GM23338 (cell line): ENCODE measurements around the gene L3MBTL1. TPM values are rescaled to one million over a fixed set of nuclear protein-coding genes. Genes with fewer than 3 reads are reported as not detected.

Experiments used
- ATAC-seq: fragments of 200-7000 bp; cut with Tn5 transposase; 3 replicates; pipeline ENCODE4 v1.9.1; 2020
- DNase-seq: peaks from one replicate; pipeline ENCODE4 v3.0.0-alpha.2; 2015; ENCODE audit warnings: low spot score
- H2AFZ ChIP-seq: fragments of 200-600 bp; sonication (generic); 2 replicates; pipeline ENCODE4 v1.8.0; 2016; ENCODE audit warnings: antibody characterized with exemption, mild to moderate bottlenecking, moderate library complexity
- H3F3A ChIP-seq: fragments of 200-600 bp; sonication (generic); replicated peaks from 2 replicates; pipeline ENCODE4 v1.8.0; 2017; ENCODE audit warnings: antibody characterized with exemption, mixed run types, low read depth
- H3K27ac ChIP-seq: fragments of 200-600 bp; sonication (generic); 2 replicates; pipeline ENCODE4 v1.6.1; 2016; ENCODE audit warnings: low read depth
- H3K27me3 ChIP-seq: fragments of 200-600 bp; sonication (generic); 2 replicates; pipeline ENCODE4 v1.8.0; 2016; ENCODE audit warnings: mild to moderate bottlenecking, mixed run types, moderate library complexity; ENCODE audit not compliant: insufficient read depth
- H3K36me3 ChIP-seq: fragments of 200-600 bp; sonication (generic); 2 replicates; pipeline ENCODE4 v1.8.0; 2016; ENCODE audit warnings: mild to moderate bottlenecking; ENCODE audit not compliant: insufficient read depth
- H3K4me1 ChIP-seq: fragments of 200-600 bp; sonication (generic); 2 replicates; pipeline ENCODE4 v1.8.0; 2016; ENCODE audit warnings: mild to moderate bottlenecking, moderate library complexity; ENCODE audit not compliant: insufficient read depth
- H3K4me2 ChIP-seq: fragments of 200-600 bp; sonication (generic); 2 replicates; pipeline ENCODE4 v1.7.1; 2017; ENCODE audit warnings: mixed run types
- H3K4me3 ChIP-seq: fragments of 200-600 bp; sonication (generic); 2 replicates; pipeline ENCODE4 v1.6.1; 2016; ENCODE audit warnings: mixed run types
- H3K79me2 ChIP-seq: fragments of 200-600 bp; sonication (generic); replicated peaks from 2 replicates; pipeline ENCODE4 v1.8.0; 2017; ENCODE audit warnings: mild to moderate bottlenecking; ENCODE audit not compliant: insufficient read depth
- H3K9me2 ChIP-seq: fragments of 200-600 bp; sonication (generic); 2 replicates; pipeline ENCODE4 v1.8.0; 2017; ENCODE audit not compliant: insufficient read depth
- H4K20me1 ChIP-seq: fragments of 200-600 bp; sonication (generic); replicated peaks from 2 replicates; pipeline ENCODE4 v1.8.0; 2017; ENCODE audit warnings: mild to moderate bottlenecking; ENCODE audit not compliant: insufficient read depth
- H3K27ac Mint-ChIP-seq: 2 replicates; pipeline ENCODE4 v1.8.0; 2020; ENCODE audit warnings: inconsistent platforms, mild to moderate bottlenecking, moderate library complexity, mixed read lengths
- H3K27me3 Mint-ChIP-seq: 3 replicates; pipeline ENCODE4 v1.8.0; 2022; ENCODE audit warnings: low read depth, mild to moderate bottlenecking, moderate library complexity, mixed read lengths, inconsistent platforms; ENCODE audit not compliant: insufficient read depth, poor library complexity
- H3K36me3 Mint-ChIP-seq: 3 replicates; pipeline ENCODE4 v1.8.0; 2021; ENCODE audit warnings: low read depth, mild to moderate bottlenecking, inconsistent platforms, moderate library complexity, mixed read lengths
- H3K4me1 Mint-ChIP-seq: 3 replicates; pipeline ENCODE4 v1.8.0; 2020; ENCODE audit warnings: mild to moderate bottlenecking, inconsistent platforms, mixed read lengths
- H3K4me3 Mint-ChIP-seq: 3 replicates; pipeline ENCODE4 v1.8.0; 2021; ENCODE audit warnings: moderate library complexity, mild to moderate bottlenecking, inconsistent platforms, mixed read lengths
- H3K9me3 Mint-ChIP-seq: 3 replicates; pipeline ENCODE4 v1.8.0; 2020; ENCODE audit warnings: moderate library complexity, mild to moderate bottlenecking, inconsistent platforms, mixed read lengths
- CREB1 ChIP-seq: fragments of 250-450 bp; sonication (Bioruptor Pico); IDR thresholded peaks from 2 replicates; pipeline ENCODE4 v1.5.0; 2020; ENCODE audit warnings: low read depth, mild to moderate bottlenecking, moderate library complexity
- EZH2 ChIP-seq: fragments of 200-600 bp; sonication (generic); IDR thresholded peaks from one replicate; pipeline ENCODE4 v1.8.0; 2017; ENCODE audit warnings: antibody characterized with exemption, mild to moderate bottlenecking, low read depth; ENCODE audit not compliant: unreplicated experiment
- EZH2phosphoT487 ChIP-seq: fragments of 200-600 bp; sonication (generic); IDR thresholded peaks from one replicate; pipeline ENCODE4 v1.8.1; 2018; ENCODE audit warnings: antibody characterized with exemption; ENCODE audit not compliant: unreplicated experiment
- NANOG ChIP-seq: IDR thresholded peaks from 2 replicates; pipeline ENCODE4 v1.6.1; 2016; ENCODE audit warnings: antibody characterized with exemption, borderline replicate concordance
- POLR2AphosphoS5 ChIP-seq: IDR thresholded peaks from 2 replicates; pipeline ENCODE4 v1.6.1; 2016; ENCODE audit warnings: antibody characterized with exemption, low read depth
- STAT1 ChIP-seq: IDR thresholded peaks from one replicate; pipeline ENCODE4 v1.6.1; 2016; ENCODE audit warnings: antibody characterized with exemption; ENCODE audit not compliant: unreplicated experiment
- ZNF114 ChIP-seq: fragments of 250-450 bp; sonication (Bioruptor Pico); IDR thresholded peaks from 2 replicates; pipeline ENCODE4 v1.5.0; 2020; ENCODE audit warnings: mild to moderate bottlenecking, moderate library complexity
- ZNF331 ChIP-seq: fragments of 250-450 bp; sonication (Bioruptor Pico); IDR thresholded peaks from 2 replicates; pipeline ENCODE4 v1.5.0; 2020; ENCODE audit warnings: low read depth, mild to moderate bottlenecking, moderate library complexity
- polyA plus RNA-seq: library from polyadenylated mRNA; unstranded; fragments of >200 nt; fragmentation: Nextera tagmentation; extraction: Ambion mirVana; gene quantifications from 2 replicates; pipeline ENCODE4 v1.2.1, GENCODE V29; 2016
- total RNA-seq: library from RNA; depleted of rRNA; stranded (reverse); fragments of >200 nt; shearing (Covaris generic); gene quantifications from 2 replicates; pipeline ENCODE4 v1.2.3, GENCODE V29; 2014
- TF ChIP-seq, protein P1 (sequence below): fragments of 250-450 bp; sonication (Bioruptor Pico); IDR thresholded peaks from 2 replicates; pipeline ENCODE4 v1.5.0; 2020; ENCODE audit warnings: mild to moderate bottlenecking, moderate library complexity
- TF ChIP-seq, protein P2 (sequence below): IDR thresholded peaks from one replicate; pipeline ENCODE4 v1.6.1; 2018; ENCODE audit warnings: antibody characterized with exemption; ENCODE audit not compliant: unreplicated experiment
- TF ChIP-seq, protein P3 (sequence below): IDR thresholded peaks from 2 replicates; pipeline ENCODE4 v1.6.1; 2016; ENCODE audit warnings: antibody characterized with exemption
- TF ChIP-seq, protein P4 (sequence below), 2 experiments: fragments of 200-600 bp in 1 of 2; sonication (generic) in 1 of 2; conservative IDR thresholded peaks; 2 replicates each; pipeline versions ENCODE4 v1.5.1 to v1.6.1; 2016 to 2017; ENCODE audit warnings: antibody characterized with exemption in 2 of 2, low read depth in 2 of 2, mild to moderate bottlenecking in 2 of 2, moderate library complexity in 1 of 2

L3MBTL1 gene
- total and polyA plus RNA-seq, 2 experiments from 2014 or later: 6.5 to 33.6 TPM

DNA sequence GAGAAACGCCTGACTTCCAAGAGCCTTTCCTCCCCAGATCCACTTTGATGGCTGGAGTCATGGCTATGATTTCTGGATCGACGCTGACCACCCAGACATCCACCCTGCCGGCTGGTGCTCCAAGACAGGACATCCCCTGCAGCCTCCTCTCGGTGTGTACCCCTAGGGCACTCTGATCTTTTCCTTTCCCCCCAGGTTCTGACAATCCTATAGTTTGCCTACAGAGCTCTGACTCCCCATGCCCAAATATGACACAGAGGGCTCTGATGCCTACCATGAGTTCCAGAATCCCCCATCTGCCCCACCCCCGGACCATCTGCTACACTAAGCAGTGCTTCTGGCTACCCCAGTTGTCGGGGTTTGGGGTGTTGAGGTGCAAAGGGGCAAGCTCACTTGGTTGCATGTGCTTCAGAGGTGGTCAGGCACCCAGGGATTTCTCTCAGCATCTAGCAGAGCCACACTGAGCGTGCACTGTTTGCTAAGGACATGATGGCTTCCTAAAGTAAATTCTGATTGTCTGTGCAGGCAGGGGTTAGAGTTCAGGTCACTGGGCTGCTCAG lies 27.4 kb downstream of the L3MBTL1 start:
- no peak overlapping the region for H3K4me2 ChIP-seq
- no peaks in the 10 kb centered on the region for H3K27me3 ChIP-seq
- peaks cover 10% of the 10 kb centered on the region for H3K27me3 Mint-ChIP-seq
- H3K27ac ChIP-seq: no peak overlapping the region
- no peaks in the 10 kb centered on the region for H3K4me1 Mint-ChIP-seq
- H3K27ac Mint-ChIP-seq: no peak overlapping the region
- no peaks in the 10 kb centered on the region for H3K36me3 ChIP-seq
- no peaks in the 10 kb centered on the region; the same call in 1 of the 3 replicates for H3K9me3 Mint-ChIP-seq
- no peak overlapping the region for H3K4me3 Mint-ChIP-seq
- no peak overlapping the region for H2AFZ ChIP-seq
- H3K9me2 ChIP-seq: no peaks in the 10 kb centered on the region
- DNase-seq (no peak), ATAC-seq (no peak)
- peaks cover 12% of the 10 kb centered on the region; the same call in 1 of the 3 replicates for H3K36me3 Mint-ChIP-seq
- no peaks in the 10 kb centered on the region for H3K4me1 ChIP-seq
- no peaks in the 10 kb centered on the region for H3F3A ChIP-seq
- H3K79me2 ChIP-seq: no peaks in the 10 kb centered on the region
- TF ChIP-seq, protein P1, sequence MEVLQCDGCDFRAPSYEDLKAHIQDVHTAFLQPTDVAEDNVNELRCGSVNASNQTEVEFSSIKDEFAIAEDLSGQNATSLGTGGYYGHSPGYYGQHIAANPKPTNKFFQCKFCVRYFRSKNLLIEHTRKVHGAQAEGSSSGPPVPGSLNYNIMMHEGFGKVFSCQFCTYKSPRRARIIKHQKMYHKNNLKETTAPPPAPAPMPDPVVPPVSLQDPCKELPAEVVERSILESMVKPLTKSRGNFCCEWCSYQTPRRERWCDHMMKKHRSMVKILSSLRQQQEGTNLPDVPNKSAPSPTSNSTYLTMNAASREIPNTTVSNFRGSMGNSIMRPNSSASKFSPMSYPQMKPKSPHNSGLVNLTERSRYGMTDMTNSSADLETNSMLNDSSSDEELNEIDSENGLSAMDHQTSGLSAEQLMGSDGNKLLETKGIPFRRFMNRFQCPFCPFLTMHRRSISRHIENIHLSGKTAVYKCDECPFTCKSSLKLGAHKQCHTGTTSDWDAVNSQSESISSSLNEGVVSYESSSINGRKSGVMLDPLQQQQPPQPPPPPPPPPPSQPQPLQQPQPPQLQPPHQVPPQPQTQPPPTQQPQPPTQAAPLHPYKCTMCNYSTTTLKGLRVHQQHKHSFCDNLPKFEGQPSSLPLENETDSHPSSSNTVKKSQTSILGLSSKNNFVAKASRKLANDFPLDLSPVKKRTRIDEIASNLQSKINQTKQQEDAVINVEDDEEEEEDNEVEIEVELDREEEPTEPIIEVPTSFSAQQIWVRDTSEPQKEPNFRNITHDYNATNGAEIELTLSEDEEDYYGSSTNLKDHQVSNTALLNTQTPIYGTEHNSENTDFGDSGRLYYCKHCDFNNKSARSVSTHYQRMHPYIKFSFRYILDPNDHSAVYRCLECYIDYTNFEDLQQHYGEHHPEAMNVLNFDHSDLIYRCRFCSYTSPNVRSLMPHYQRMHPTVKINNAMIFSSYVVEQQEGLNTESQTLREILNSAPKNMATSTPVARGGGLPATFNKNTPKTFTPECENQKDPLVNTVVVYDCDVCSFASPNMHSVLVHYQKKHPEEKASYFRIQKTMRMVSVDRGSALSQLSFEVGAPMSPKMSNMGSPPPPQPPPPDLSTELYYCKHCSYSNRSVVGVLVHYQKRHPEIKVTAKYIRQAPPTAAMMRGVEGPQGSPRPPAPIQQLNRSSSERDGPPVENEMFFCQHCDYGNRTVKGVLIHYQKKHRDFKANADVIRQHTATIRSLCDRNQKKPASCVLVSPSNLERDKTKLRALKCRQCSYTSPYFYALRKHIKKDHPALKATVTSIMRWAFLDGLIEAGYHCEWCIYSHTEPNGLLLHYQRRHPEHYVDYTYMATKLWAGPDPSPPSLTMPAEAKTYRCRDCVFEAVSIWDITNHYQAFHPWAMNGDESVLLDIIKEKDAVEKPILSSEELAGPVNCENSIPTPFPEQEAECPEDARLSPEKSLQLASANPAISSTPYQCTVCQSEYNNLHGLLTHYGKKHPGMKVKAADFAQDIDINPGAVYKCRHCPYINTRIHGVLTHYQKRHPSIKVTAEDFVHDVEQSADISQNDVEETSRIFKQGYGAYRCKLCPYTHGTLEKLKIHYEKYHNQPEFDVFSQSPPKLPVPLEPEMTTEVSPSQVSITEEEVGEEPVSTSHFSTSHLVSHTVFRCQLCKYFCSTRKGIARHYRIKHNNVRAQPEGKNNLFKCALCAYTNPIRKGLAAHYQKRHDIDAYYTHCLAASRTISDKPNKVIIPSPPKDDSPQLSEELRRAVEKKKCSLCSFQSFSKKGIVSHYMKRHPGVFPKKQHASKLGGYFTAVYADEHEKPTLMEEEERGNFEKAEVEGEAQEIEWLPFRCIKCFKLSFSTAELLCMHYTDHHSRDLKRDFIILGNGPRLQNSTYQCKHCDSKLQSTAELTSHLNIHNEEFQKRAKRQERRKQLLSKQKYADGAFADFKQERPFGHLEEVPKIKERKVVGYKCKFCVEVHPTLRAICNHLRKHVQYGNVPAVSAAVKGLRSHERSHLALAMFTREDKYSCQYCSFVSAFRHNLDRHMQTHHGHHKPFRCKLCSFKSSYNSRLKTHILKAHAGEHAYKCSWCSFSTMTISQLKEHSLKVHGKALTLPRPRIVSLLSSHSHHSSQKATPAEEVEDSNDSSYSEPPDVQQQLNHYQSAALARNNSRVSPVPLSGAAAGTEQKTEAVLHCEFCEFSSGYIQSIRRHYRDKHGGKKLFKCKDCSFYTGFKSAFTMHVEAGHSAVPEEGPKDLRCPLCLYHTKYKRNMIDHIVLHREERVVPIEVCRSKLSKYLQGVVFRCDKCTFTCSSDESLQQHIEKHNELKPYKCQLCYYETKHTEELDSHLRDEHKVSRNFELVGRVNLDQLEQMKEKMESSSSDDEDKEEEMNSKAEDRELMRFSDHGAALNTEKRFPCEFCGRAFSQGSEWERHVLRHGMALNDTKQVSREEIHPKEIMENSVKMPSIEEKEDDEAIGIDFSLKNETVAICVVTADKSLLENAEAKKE (CRISPR knock-in tag): no peak
- TF ChIP-seq EZH2phosphoT487: no peak
- no peak for TF ChIP-seq EZH2
- TF ChIP-seq, protein P2, sequence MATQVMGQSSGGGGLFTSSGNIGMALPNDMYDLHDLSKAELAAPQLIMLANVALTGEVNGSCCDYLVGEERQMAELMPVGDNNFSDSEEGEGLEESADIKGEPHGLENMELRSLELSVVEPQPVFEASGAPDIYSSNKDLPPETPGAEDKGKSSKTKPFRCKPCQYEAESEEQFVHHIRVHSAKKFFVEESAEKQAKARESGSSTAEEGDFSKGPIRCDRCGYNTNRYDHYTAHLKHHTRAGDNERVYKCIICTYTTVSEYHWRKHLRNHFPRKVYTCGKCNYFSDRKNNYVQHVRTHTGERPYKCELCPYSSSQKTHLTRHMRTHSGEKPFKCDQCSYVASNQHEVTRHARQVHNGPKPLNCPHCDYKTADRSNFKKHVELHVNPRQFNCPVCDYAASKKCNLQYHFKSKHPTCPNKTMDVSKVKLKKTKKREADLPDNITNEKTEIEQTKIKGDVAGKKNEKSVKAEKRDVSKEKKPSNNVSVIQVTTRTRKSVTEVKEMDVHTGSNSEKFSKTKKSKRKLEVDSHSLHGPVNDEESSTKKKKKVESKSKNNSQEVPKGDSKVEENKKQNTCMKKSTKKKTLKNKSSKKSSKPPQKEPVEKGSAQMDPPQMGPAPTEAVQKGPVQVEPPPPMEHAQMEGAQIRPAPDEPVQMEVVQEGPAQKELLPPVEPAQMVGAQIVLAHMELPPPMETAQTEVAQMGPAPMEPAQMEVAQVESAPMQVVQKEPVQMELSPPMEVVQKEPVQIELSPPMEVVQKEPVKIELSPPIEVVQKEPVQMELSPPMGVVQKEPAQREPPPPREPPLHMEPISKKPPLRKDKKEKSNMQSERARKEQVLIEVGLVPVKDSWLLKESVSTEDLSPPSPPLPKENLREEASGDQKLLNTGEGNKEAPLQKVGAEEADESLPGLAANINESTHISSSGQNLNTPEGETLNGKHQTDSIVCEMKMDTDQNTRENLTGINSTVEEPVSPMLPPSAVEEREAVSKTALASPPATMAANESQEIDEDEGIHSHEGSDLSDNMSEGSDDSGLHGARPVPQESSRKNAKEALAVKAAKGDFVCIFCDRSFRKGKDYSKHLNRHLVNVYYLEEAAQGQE: no peak
- TF ChIP-seq ZNF331 (CRISPR knock-in tag): no peak
- TF ChIP-seq, protein P3, sequence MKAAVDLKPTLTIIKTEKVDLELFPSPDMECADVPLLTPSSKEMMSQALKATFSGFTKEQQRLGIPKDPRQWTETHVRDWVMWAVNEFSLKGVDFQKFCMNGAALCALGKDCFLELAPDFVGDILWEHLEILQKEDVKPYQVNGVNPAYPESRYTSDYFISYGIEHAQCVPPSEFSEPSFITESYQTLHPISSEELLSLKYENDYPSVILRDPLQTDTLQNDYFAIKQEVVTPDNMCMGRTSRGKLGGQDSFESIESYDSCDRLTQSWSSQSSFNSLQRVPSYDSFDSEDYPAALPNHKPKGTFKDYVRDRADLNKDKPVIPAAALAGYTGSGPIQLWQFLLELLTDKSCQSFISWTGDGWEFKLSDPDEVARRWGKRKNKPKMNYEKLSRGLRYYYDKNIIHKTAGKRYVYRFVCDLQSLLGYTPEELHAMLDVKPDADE: no peak
- TF ChIP-seq STAT1: no peak
- TF ChIP-seq NANOG: no peak
- TF ChIP-seq CREB1 (CRISPR knock-in tag): no peak
- TF ChIP-seq ZNF114 (CRISPR knock-in tag): no peak
- TF ChIP-seq POLR2AphosphoS5: no peak
- TF ChIP-seq, protein P4, sequence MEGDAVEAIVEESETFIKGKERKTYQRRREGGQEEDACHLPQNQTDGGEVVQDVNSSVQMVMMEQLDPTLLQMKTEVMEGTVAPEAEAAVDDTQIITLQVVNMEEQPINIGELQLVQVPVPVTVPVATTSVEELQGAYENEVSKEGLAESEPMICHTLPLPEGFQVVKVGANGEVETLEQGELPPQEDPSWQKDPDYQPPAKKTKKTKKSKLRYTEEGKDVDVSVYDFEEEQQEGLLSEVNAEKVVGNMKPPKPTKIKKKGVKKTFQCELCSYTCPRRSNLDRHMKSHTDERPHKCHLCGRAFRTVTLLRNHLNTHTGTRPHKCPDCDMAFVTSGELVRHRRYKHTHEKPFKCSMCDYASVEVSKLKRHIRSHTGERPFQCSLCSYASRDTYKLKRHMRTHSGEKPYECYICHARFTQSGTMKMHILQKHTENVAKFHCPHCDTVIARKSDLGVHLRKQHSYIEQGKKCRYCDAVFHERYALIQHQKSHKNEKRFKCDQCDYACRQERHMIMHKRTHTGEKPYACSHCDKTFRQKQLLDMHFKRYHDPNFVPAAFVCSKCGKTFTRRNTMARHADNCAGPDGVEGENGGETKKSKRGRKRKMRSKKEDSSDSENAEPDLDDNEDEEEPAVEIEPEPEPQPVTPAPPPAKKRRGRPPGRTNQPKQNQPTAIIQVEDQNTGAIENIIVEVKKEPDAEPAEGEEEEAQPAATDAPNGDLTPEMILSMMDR (conservative IDR thresholded peaks at IDR 0.05; ENCODE audit: low read depth in 2 of 2): no peak
- no peaks in the 10 kb centered on the region for H4K20me1 ChIP-seq
- no peak overlapping the region for H3K4me3 ChIP-seq
